WTC11 (cell line): ENCODE results near the gene TBX4.

Experiments
- ATF1 ChIP-seq: sonication (generic); formaldehyde crosslinking; IDR thresholded peaks from 2 replicates; pipeline ENCODE4 v1.8.1; 2023; ENCODE audit warnings: mild to moderate bottlenecking, moderate library complexity, missing genetic modification reagents
- ATF2 ChIP-seq: sonication (generic); formaldehyde crosslinking; IDR thresholded peaks from 2 replicates; pipeline ENCODE4 v1.8.1; 2022; ENCODE audit warnings: low read depth, missing genetic modification reagents, borderline replicate concordance
- CTCF ChIP-seq: fragments of 200-600 bp; IDR thresholded peaks from 2 replicates; pipeline ENCODE4 v1.8.0; 2022; ENCODE audit warnings: antibody characterized with exemption
- FOXJ3 ChIP-seq: sonication (generic); formaldehyde crosslinking; IDR thresholded peaks from 2 replicates; pipeline ENCODE4 v1.9.0; 2021; ENCODE audit warnings: missing genetic modification reagents, mild to moderate bottlenecking, borderline replicate concordance
- GABPB1 ChIP-seq: sonication (generic); formaldehyde crosslinking; IDR thresholded peaks from 2 replicates; pipeline ENCODE4 v1.8.1; 2023; ENCODE audit warnings: mild to moderate bottlenecking, missing genetic modification reagents
- MAX ChIP-seq: sonication (generic); formaldehyde crosslinking; IDR thresholded peaks from 2 replicates; pipeline ENCODE4 v1.8.0; 2022; ENCODE audit warnings: mild to moderate bottlenecking, missing genetic modification reagents
- SMAD3 ChIP-seq: sonication (generic); formaldehyde crosslinking; IDR thresholded peaks from 2 replicates; pipeline ENCODE4 v1.8.0; 2022; ENCODE audit warnings: missing genetic modification reagents, mild to moderate bottlenecking, borderline replicate concordance
- SMAD4 ChIP-seq: sonication (generic); formaldehyde crosslinking; IDR thresholded peaks from 2 replicates; pipeline ENCODE4 v1.8.0; 2022; ENCODE audit warnings: mild to moderate bottlenecking, missing genetic modification reagents
- STAT6 ChIP-seq: sonication (generic); formaldehyde crosslinking; conservative IDR thresholded peaks from 2 replicates; pipeline ENCODE4 v1.8.1; 2023; ENCODE audit warnings: mild to moderate bottlenecking, low read depth, missing genetic modification reagents, moderate library complexity
- TEAD1 ChIP-seq: sonication (generic); formaldehyde crosslinking; IDR thresholded peaks from 2 replicates; pipeline ENCODE4 v1.8.0; 2022; ENCODE audit warnings: mild to moderate bottlenecking, missing genetic modification reagents
- ZBTB43 ChIP-seq: sonication (generic); formaldehyde crosslinking; IDR thresholded peaks from 2 replicates; pipeline ENCODE4 v1.8.1; 2023; ENCODE audit warnings: mild to moderate bottlenecking, missing genetic modification reagents

GRCh38 chr17:61511480-61512182 is 59.4 kb downstream of the TBX4 start:
- no peak for TF ChIP-seq TEAD1
- no peak for TF ChIP-seq CTCF
- no peak for TF ChIP-seq STAT6 (CRISPR knock-in tag)
- TF ChIP-seq ATF2 (CRISPR knock-in tag) = no peak
- no peak for TF ChIP-seq FOXJ3 (CRISPR knock-in tag)
- no peak for TF ChIP-seq GABPB1 (CRISPR knock-in tag)
- no peak for TF ChIP-seq ATF1 (CRISPR knock-in tag)
- no peak for TF ChIP-seq MAX (CRISPR knock-in tag)
- no peak for TF ChIP-seq SMAD3
- TF ChIP-seq SMAD4 (CRISPR knock-in tag) = no peak
- TF ChIP-seq ZBTB43 (CRISPR knock-in tag) = no peak
